ENCODE data around the gene NID2. TPM values are rescaled to one million over a fixed set of nuclear protein-coding genes. Genes with fewer than 3 reads are reported as not detected.

Gene NID2
- total and polyA plus RNA-seq, 10 of the 15 experiments (the other 5 are each of a cell fraction or from before 2014, with no cell fraction given) = 0.04 to 0.49 (median 0.23) TPM; not detected in 3

GRCh38 chr14:51963286-51963685, 105.6 kb downstream of the NID2 start (continued):
- TF ChIP-seq IRF3 (IDR thresholded peaks at IDR 0.05) (no peak), NR2C2 (IDR thresholded peaks at IDR 0.05; ENCODE audit: borderline replicate concordance, control insufficient read depth, insufficient read length, low read depth) (no peak), BCL11A (IDR thresholded peaks at IDR 0.05; ENCODE audit: low read depth, low read length) (no peak), NFXL1 (IDR thresholded peaks at IDR 0.05; ENCODE audit: borderline replicate concordance) (no peak)

GRCh38 chr14:51962711-51963110, 106.1 kb downstream of the NID2 start:
- intact Hi-C loops (cut with micrococcal nuclease; ENCODE audit: unreplicated experiment) = no loop called here
- no peak for FAIRE-seq

More at GRCh38 chr14:51962711-51963110, 106.1 kb downstream of the NID2 start:
- Histone ChIP-seq H3K4me3 (no peak overlapping the region), H3K36me3 (ENCODE audit: control insufficient read depth in 2 of 2, insufficient read depth in 2 of 2, low read length in 1 of 2) (no peaks in the 10 kb centered on the region; a peak in 1 of 4 replicates), H3K79me2 (ENCODE audit: control insufficient read depth, insufficient read depth, low read length) (no peaks in the 10 kb centered on the region), H3K27ac (ENCODE audit: control insufficient read depth, insufficient read depth) (no peak overlapping the region), H3K27me3 (replicated peaks in 1 of 2; ENCODE audit: control insufficient read depth in 2 of 2, insufficient read depth in 2 of 2, low read length in 1 of 2) (no peaks in the 10 kb centered on the region), H3K4me2 (ENCODE audit: control insufficient read depth, insufficient read depth) (no peak overlapping the region), H2AFZ (ENCODE audit: control insufficient read depth, low read depth, low read length) (no peak overlapping the region), H3K9me3 (replicated peaks; ENCODE audit: control insufficient read depth, insufficient read depth, low read length) (no peaks in the 10 kb centered on the region; the same call in 2 of the 3 replicates), H3K4me1 (ENCODE audit: control insufficient read depth, insufficient read depth, low read length) (no peaks in the 10 kb centered on the region), H4K20me1 (ENCODE audit: control insufficient read depth, insufficient read depth) (no peaks in the 10 kb centered on the region), H3K9ac (ENCODE audit: control insufficient read depth, insufficient read depth, low read length) (no peak overlapping the region)
- ChIA-PET CTCF (interaction anchor here (0.6 to 1.2 kb wide), 6 partner anchors 10 to 120 kb away, joined by 3 to 7 read pairs (median 4); no protein-coding TSS in a partner anchor), POLR2A (no interaction called here), SMC1A (ENCODE audit: uncharacterized antibody, unreplicated experiment) (interaction anchor here (1.1 to 1.3 kb wide), 3 partner anchors 11 to 95 kb away, joined by 3 to 5 read pairs (median 3); no protein-coding TSS in a partner anchor), RAD21 (ENCODE audit: unreplicated experiment) (interaction anchor here (1.3 kb wide), 1 partner anchor 78 kb away, joined by 3 read pairs; no protein-coding TSS in a partner anchor)
- no peak for TF ChIP-seq CHD1 (IDR thresholded peaks at IDR 0.05; ENCODE audit: low read depth, low read length)
- no peak for TF ChIP-seq POU2F2 (IDR thresholded peaks at IDR 0.05; ENCODE audit: borderline replicate concordance, low read depth, low read length)
- TF ChIP-seq CTCF (IDR thresholded peaks at IDR 0.05 in 2 of 3, conservative IDR thresholded peaks at IDR 0.05 in 1 of 3; ENCODE audit: control insufficient read depth in 2 of 3, extremely low read depth in 1 of 3, insufficient read depth in 1 of 3, low read depth in 3 of 3, low read length in 3 of 3) = no peak
- TF ChIP-seq RUNX3 (IDR thresholded peaks at IDR 0.05; ENCODE audit: low read length) = no peak
- no peak for TF ChIP-seq IKZF2 (IDR thresholded peaks at IDR 0.05)
- TF ChIP-seq E2F4 (IDR thresholded peaks at IDR 0.05; ENCODE audit: low read depth, low read length) = no peak
- no peak for TF ChIP-seq ELK1 (IDR thresholded peaks at IDR 0.05; ENCODE audit: low read depth, low read length)
- no peak for TF ChIP-seq ZNF274 (IDR thresholded peaks at IDR 0.05; ENCODE audit: insufficient read depth, insufficient read length)
- TF ChIP-seq PBX3 (IDR thresholded peaks at IDR 0.05; ENCODE audit: insufficient replicate concordance, low read depth, low read length) = no peak
- TF ChIP-seq RAD51 (IDR thresholded peaks at IDR 0.05) = no peak
- in situ Hi-C loops (cut with MboI) = no loop called here
- DNase-seq (ENCODE audit: low read depth, low spot score) = no peak
- no peak for ATAC-seq
- BruUV-seq (replicated peaks) = no TSS peak
- 67% methylated on average over 3 of the region's 3 CpGs for WGBS (ENCODE audit: insufficient coverage, insufficient replicate concordance, low lambda C conversion rate, missing lambda C conversion rate)

Measured in GM12878 (cell line).